NCI-H2171 (cell line): Measurements from ENCODE around the gene PROB1.
A peak's percentile ranks its signal among the peaks of the same experiment; 100 is the strongest.
"Not testable (repeated sequence)": the region's sequence is repeated elsewhere in the genome, so short reads cannot be mapped to it uniquely, and the experiment has no call there.

Experiments
- DNase-seq: peaks from one replicate; lab custom pipeline; 2025; lab: John Stamatoyannopoulos, UW

The PROB1 gene

DNA sequence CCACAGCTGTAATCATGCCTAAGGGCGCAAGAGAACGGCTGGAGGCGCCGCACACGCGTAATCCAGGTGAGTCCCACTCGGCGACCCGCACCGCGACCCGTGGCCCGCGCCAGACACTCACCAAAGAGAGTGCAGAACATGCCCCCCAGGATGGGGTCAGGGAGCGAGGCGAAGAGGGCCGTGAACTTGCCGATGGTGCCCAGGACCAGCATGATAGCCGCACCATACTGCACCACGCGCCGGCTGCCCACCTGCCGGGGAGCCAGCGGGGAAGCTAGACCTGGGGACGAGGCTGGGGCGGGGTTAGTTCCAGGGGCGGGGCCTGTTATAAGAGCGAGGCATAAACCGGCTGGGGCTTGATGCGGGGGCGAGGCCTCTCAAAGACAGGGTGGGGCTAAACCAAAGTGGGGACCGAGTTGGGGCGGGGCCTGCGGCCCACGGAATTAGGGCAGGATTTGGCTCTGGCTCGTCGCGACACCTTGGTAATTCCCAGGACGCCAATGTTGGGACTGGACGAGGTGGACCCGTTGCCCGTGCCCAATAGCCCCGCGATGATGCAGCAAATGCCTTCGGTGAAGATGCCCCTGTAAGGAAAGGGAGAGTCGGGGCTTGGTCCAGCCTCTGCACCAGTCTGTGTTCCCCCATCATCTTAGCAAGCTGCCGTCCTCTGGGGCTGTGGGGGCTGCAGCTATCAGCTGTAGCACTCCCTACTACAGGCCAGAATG, 16.6 kb downstream of the PROB1 start:
- no peak for DNase-seq

DNA sequence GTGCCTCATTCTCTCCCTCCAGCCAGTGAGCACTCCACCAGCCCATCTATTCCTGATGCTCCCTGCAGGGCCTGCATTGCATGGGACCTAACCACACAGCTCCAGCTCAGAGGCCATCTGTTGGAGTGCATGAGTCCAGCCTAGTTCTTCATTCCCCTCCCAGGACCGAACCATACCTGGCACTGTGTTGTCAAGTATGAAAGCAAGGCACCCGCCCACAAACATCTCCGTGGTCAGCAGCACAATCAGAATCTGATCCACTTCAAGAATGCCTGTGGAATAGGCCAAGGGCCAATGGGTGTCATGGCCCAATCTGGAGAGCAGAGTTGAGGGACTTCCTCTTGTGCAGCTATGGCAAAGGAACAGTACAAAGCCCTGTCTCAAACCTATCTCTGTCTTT, 17.7 kb downstream of the PROB1 start:
- no peak for DNase-seq

DNA sequence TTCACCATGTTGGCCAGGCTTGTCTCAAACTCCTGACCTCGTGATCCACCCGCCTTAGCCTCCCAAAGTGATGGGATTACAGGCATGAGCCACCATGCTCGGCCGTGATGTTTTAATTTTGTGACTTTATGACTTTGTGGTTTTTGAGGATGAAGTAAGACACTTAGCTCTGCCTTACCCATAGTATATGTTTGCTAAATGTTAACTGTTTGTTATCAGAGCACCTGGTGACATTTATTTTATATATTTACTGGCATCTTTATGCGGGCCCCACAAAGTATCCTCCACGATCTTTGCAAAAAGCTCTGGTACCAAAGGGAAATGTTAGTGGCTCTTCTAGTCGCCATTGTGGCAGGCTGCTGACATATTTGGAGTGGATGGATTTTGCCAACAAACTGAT, 18.5 kb downstream of the PROB1 start:
- no peak for DNase-seq

DNA sequence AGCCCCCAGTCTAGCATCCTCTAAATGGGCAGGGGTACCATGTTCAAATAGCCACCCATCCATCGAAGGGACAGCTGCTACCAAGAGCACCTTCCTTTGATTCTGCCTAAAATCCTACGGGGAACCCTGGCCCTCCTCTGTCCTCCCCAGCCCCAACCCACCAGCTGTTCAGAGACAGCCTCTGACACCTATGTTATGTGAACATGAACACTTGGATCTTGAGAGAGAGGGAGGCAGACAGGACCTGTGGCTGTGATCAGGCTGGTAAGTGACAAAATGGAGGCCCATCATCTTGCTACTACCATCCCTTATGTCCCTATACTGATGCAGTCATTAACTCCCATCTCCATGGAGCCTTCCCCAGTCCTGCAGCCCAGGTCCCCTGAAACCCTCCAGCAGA, 20.0 kb downstream of the PROB1 start:
- no peak for DNase-seq

DNA sequence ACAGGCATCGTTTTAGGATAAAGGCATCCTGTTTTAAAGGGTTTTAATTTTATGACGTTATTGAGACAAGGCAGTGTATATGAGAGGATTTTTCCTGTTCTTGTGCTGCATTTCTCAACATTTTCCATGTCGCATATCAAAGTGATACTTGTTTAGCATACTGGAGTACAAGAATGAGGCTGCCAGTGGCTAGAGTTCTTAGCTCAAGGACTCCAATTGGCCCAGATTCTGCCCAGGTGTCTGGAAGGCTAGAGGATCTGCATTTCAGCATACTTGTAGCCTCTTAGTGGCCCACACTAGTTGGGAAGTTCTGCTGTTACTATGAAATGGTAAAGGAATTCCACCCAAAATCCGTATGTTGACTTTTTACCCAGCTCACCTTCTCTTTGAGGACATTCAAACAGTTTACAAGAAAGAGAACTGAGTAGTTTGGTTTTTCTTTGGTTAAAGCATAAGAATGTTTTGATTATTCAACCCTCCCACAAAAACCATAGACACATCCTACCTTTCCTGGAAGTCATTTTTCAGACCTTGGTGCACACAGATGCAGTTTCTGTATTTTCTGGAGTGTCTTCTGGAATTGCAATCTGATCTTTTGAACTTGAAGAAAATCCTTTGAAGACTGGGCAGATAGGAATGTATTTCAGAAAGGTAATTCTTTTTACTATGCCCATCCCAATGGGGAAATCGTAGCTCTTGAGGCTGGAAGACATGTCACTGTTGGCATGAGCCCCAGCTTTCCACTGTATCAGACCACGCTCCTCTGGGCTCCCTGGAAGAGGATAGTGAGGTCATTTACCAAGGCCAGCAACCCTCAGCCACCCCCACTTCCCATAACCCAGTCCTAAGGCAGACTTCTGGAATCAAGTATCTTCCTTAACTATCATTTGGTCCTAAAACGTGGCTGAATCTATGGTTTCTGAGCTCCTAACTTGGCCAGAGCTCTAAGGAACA, 23.1 kb downstream of the PROB1 start:
- no peak for DNase-seq

DNA sequence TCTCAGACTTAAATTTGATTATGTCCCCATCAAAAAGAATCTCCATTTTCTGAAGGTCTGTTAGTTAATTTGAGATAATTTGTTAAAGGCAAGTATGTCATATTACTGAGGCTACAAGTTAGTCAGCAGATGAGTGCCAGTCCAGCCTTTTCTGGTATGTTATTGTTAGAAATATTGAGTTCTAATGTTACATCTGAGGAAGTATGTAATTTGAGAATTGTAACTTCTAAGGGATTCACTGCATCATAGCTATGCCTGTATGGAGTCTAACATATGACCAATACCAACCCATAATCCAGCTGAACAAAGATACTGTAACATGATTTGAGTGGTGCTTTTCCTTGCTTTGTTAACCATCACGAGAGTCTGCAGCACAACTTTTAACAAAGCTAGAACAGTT, 25.7 kb downstream of the PROB1 start:
- no peak for DNase-seq

DNA sequence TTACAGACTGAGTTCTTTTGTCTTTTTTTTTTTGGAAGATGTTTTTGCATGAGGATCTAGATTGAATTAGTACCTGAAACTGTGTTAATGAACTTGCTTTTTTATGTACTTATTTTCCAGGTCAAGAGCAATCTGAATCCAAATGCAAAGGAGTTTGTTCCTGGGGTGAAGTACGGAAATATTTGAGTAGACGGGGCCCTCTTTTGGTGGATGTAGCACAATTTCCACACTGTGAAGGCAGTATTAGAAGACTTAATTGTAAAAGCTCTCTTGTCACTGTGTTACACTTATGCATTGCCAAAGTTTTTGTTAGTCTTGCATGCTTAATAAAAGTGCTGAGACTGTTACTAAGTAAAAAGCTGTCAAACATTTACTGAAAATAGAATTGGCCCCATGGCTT, 26.3 kb downstream of the PROB1 start:
- DNase-seq, result no peak

DNA sequence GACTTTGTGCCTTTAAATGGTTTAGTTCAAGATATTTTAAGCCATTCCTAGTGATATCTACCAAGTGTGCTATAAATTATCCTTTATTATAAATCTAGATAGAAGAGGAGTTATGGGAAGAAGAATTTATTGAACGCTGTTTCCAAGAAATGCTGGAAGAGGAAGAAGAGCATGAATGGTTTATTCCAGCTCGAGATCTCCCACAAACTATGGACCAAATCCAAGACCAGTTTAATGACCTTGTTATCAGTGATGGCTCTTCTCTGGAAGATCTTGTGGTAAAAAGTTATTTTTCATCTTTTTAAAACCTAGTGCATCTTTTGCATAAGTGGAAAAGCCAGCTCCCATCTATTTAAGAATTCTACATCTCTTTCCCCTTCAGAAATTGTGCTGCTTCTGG, 30.4 kb downstream of the PROB1 start:
- no peak for DNase-seq

DNA sequence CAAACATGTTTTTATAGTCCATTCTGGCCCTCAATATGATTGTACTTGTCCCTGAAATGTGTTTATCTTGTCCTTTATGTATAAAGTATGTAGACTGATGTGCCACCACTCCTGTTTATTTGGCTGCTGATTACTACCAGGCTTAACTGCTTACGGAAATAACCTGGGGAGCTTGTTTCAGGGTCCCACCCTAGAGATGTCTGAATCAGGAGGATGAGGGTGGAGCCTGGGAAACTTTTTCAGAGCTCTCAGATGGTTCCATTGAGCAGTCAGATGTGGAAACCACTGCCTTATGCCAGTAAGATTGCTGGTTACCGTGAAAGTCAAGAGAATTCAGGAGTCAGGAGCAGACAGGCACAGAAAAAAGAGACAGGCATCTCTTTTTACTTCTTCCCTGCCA, 31.0 kb downstream of the PROB1 start:
- DNase-seq, result no peak

DNA sequence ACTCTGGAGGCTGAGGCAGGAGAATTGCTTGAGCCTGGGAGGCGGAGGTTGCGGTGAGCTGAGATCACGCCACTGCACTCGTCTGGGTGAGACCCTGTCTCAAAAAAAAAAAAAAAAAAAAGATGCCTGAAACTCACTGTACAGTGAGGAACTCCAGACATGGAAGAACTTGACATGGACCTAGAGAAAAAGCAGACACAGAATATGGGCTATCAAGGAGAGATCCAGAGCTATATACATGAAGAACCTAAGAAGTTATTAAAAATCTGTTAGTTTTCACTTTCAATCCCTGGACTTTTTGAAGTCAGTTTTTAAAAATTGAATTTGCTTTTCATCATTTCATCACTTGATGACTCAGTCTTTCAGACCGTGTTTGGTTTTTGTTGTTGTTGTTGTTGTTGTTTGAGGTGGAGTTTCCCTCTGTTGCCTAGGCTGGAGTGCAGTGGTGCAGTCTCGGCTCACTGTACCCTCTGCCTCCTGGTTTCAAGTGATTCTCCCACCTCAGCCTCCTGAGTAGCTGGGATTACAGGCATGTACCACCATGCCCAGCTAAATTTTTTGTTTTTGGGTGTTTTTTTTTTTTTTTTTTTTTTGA, 33.0 kb downstream of the PROB1 start:
- DNase-seq, result no peak

DNA sequence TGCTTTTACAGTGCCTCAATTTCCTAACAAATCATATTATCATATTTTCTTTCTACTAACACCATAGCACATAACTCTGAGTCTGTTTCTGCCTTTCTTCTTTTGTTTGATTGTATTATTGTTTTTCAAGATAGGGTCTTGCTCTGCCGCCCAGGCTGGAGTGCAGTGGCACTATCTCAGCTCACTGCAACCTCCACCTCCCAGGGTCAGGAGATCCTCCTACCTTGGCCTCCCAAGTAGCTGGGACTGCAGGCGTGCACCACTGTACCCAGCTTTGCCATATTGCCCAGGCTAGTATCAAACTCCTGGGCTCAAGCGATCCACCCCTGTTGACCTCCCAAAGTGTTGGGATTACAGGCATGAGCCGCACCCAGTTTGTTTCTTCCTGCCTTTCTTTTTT, 34.5 kb downstream of the PROB1 start:
- no peak for DNase-seq

DNA sequence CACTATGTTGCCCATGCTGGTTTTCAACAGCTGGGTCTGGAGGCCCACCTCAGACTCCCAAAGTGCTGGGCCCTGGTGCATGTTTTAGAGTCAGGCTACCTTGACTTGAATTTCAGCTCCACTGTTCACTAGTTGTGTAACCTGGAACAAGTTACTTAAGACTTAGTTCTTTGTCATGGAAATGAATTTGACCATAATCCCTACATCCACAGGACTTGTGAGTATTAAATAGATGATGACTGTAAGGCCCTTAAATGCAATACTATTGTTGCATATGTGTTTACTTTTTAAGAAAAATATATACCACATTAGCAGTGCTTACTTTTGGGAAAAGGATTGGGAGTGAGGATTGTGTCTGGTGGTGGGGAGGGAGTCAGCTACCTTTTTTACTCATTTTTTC, 36.8 kb downstream of the PROB1 start:
- no peak for DNase-seq

DNA sequence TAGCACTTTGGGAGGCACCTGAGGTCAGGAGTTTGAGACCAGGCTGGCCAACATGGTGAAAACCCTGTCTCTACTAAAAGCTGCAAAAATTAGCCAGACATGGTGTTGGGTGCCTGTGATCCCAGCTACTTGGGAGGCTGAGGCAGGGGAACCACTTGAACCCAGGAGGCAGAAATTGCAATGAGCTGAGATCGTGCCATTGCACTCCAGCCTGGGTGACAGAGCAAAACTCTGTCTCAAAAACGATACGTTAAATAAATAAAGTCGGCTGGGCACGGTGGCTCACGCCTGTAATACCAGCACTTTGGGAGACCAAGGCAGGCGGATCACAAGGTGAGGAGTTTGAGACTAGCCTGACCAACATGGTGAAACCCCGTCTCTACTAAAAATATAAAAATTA, 39.0 kb downstream of the PROB1 start:
- not testable (repeated sequence) for DNase-seq

DNA sequence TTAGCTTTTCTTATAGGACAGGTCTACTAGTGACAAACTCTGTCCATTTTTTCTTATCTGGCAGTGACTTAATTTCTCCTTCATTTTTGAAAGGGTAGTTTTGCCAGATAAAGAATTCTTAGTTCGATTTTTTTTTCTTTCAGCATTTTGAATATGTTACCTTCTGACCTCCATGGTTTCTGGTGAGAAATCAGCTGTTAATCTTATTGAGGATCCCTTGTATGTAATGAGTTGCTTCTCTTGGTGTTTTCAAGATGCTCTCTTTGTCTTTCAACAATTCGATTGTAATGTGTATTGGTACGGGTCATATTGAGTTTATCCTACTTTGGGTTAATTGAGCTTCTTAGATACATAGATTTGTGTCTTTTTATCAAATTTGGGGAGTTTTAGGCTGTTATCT, 40.7 kb downstream of the PROB1 start:
- DNase-seq, result no peak

DNA sequence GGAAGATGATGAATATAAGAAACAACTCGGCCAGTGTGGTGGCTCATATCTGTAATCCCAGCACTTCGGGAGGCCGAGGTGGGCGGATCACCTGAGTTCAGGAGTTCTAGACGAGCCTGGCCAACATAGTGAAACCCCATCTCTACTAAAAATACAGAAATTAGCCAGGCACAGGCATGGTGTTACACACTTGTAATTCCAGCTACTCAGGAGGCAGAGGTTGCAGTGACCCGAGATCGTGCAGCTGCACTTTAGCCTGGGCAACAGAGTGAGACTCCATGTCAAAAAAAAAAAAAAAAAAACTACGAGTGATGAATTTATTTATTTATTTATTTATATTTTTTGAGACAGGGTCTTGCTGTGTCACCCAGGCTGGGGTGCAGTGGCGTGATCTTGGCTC, 47.0 kb downstream of the PROB1 start:
- DNase-seq, result not testable (repeated sequence)

DNA sequence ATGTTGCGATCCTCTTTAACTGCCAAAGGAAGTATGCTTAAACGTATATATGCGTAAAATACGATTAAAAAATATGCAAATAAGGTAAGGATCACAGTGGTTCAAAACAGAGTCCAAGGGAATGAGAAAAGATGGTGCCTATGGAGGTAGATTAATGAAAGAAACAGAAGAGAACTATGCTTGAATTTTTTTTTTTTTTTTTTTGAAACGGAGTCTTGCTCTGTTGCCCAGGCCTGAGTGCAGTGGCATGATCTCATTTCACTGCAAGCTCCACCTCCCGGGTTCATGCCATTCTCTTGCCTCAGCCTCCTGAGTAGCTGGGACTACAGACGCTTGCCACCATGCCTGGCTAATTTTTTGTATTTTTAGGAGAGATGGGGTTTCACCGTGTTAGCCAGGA, 49.5 kb downstream of the PROB1 start:
- not testable (repeated sequence) for DNase-seq

DNA sequence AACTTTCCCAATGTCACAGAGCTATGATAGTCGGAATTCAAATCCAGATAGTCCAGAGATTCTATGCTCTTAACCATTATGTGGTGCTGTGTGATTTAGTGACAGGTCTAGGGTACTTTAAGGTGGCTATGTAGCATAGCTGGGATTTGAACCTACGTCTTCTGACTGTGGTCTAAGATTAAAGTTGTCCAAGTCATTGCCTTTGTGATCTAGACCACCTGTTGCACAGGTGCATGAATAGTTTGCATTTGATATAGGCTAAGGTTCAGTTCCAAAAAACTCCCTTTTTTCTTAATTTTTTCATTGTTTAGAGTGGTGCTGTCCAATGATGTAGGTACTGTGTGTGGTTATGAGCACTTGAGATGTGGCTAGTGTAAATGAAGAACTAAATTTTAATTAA, 50.7 kb downstream of the PROB1 start:
- no peak for DNase-seq

DNA sequence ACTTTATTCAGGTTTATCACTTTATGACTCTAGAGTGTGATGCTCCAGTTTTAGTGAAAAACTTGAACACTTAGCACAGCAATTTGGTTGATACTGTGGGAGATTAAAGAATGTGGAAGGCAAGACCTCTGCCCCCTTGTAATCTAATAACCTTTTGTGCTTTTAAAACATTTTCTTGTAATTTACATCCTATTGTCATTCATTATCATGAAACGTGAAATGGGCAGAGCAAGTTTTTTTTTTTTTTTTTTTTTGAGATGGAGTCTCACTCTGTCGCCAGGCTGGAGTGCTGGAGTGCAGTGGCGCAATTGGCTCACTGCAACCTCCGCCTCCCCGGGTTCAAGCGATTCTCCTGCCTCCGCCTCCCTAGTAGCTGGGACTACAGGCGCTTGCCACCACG, 51.4 kb downstream of the PROB1 start:
- DNase-seq, result no peak

DNA sequence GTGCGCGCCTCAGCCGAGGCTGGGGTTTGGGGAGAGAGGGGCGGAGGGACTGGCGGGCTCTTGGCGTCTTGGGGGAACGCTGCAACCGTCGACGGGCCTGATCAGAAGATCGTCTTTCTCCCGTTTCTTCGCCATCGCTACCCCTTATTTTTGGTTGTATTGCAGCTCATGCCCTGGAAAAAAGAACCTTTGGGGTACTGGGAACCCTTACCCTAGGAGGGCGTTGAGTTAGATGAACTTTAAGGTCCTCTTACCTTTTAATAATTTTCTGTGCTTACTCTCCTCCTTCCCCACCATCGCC, 52.5 kb downstream of the PROB1 start:
- no peak for DNase-seq

DNA sequence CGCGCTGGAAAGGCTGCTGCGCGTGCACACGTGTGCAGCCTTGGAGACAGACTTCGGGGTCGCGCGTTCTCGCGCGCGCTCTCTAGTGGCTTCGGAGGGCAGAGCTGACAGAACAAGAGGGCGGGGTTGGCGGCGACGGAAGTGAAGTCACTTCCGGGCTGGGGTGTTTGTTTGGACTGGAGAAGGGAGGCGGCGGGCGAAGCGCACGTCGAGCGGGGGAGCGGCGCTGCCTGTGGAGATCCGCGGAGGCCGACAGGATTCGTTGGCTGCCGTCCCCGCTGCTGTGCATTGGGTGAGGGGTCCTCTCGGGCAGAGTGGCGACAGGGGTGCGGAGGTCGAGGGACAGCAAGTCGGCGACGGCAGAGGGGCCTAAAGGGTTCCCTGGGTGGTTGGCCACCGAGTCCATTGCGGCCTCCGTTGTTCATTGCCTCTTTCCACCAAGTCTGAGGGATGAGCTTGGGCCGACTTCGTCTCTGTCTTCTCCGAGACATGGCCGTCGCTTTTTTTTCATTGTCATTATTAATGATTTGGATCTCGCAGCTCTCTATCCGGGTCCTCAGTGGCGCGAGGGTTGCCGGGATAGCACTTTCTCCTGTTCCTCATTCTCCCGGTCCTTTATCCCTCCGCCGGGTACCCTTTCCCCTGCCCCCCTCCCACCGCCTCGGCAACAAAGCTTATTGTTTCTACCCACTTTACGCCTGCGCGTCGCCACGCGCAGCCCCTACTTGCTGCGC, 53.0 kb downstream of the PROB1 start, which contains the start of gene PAIP2:
PAIP2 (plus strand) TSS at position 166 of the 734 bp plus-strand sequence. CDS start 21,931 bp downstream, outside the sequence.
- peak; percentile 87 for DNase-seq

DNA sequence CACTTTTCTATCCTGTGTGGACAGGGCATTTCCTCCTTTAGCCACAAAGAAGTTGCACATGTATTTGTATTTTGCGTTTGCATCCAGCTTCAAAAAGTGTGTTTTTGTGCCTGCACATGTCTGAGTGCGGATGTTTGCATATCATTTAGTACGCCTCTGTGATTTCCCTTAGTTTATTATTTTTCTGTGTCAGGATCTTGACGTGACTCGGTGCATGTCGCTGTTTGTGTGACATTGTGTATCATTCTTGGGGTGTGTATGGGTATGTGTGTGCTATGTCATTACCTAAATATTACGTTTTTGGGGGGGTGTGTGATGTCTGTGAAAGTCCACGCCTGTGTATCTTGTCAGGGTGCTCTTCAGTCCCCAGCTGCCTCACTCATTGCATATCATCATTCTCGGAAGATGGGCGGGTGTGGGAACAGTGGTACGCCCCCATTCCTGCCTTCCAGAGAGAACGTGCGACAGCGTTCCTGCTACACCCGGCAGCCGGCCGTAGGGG, 53.7 kb downstream of the PROB1 start:
- DNase-seq, result no peak
